Keratinocyte (primary cell): Measurements from ENCODE around the gene MIF4GD.

Experiments used
- CTCF ChIP-seq, 3 experiments: IDR thresholded peaks in 1 of 3; conservative IDR thresholded peaks in 1 of 3; optimal IDR thresholded peaks in 1 of 3; 2 replicates in 2 of 3; 3 replicates in 1 of 3; pipeline versions ENCODE3 to v1.5.1; 2011; ENCODE audit warnings: low read length in 3 of 3, mild to moderate bottlenecking in 3 of 3, moderate library complexity in 2 of 3, control low read depth in 1 of 3, inconsistent platforms in 1 of 3; ENCODE audit not compliant: insufficient read depth in 2 of 3; ENCODE audit errors: extremely low read depth in 1 of 3
- EZH2 ChIP-seq: IDR thresholded peaks from one replicate; pipeline ENCODE4 v1.6.1; 2012; ENCODE audit warnings: inconsistent platforms, mild to moderate bottlenecking, low read length, moderate library complexity

GRCh38 chr17:75239214-75239613 lies 31.8 kb downstream of the MIF4GD start:
- TF ChIP-seq CTCF (optimal IDR thresholded peaks at IDR 0.05 in 1 of 3, IDR thresholded peaks at IDR 0.05 in 1 of 3, conservative IDR thresholded peaks at IDR 0.05 in 1 of 3; ENCODE audit: extremely low read depth in 1 of 3, insufficient read depth in 2 of 3, low read length in 3 of 3) (no peak), EZH2 (no peak)
